GM11168 (cell line): Measurements from ENCODE around the gene HIRA.
"Not testable (repeated sequence)": the region's sequence is repeated elsewhere in the genome, so short reads cannot be mapped to it uniquely, and the experiment has no call there.

Experiments
- in situ Hi-C: fragments of 300-500 bp; cut with MboI; formaldehyde crosslinking; loops from one replicate; pipeline ENCODE4 v1.12.0; 2022; ENCODE audit warnings: low sequenced_read_pairs; ENCODE audit not compliant: unreplicated experiment

HIRA gene

GRCh38 chr22:19394274-19395050 is 37.1 kb downstream of the HIRA start:
- in situ Hi-C loops, result no loop called here

GRCh38 chr22:19393704-19394103 is 37.8 kb downstream of the HIRA start:
- in situ Hi-C loops, result no loop called here

DNA sequence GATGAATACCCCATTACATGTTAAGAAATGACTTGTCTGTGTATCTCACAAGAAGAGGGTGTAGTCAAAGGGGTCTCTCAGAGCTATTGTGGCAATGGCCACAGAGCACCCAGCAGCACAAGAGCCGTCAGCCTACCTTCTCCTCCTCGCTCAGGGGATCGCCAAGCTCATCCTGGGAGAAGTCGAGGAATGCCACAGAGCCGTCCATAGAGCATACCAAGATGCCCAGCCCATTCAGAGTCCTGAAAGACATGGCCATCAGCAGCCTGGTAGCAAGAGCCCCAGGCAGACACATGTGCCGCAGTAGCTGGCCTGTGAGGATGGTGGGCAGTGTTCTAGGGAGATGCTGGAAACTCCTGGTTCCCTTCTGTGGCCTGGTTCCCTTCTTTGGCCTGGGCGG is 44.0 kb downstream of the HIRA start:
- in situ Hi-C loops, result no loop called here

DNA sequence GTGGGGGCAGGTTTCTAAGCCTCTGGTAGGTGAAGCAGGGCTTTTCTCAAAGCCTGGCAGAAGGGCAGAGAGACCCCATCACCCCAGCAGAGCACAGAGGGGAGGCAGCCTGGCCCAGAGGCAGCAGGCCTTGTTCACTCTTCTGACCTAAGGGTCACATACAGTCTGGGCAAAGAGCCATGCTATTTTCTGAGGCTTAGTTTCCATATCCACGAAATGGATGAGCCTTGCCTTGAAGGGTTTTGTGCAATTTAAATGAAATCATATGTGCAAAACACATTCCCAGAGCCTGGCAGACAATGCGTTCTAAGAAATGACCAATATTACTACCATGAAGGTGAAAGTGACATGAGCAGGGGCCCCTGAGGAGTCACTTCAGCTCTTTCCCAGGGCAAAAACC is 44.5 kb downstream of the HIRA start:
- in situ Hi-C loops, result no loop called here

GRCh38 chr22:19386248-19386647 is 45.3 kb downstream of the HIRA start:
- in situ Hi-C loops, result no loop called here

DNA sequence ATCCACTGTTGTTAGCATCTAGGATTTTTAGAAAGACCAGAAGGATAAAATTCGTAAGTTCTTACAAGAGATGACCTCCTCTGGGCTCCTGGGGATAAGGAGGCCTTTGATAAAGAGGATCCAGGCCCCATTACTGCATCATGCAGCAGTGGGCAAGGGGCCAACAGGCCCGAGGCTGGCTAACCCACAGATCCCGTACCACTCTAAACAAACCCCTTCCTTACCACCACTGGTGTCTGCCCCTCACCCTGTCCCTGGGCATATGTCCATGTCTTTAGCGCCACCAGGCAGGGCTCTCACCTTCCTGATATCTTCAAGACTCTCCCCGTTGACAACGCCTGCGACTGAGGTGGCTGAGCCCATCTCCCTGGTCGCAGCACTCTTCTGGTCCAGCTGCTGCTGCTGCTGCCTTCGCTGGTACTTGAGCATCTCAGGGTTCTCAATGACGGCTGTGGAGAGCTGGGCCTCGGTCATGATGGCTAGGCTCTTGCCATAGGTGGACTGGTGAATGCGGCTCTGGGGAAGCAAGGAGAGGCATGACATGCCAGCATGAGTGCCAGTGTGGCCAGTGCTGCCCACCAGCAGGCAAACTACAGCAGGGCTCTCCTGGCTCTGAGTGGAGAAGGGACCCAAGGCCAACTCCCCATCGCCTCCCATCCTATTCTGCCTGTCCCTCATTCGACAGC is 46.2 kb downstream of the HIRA start:
- in situ Hi-C loops, result no loop called here

GRCh38 chr22:19383292-19383691 is 48.2 kb downstream of the HIRA start:
- in situ Hi-C loops, result no loop called here

DNA sequence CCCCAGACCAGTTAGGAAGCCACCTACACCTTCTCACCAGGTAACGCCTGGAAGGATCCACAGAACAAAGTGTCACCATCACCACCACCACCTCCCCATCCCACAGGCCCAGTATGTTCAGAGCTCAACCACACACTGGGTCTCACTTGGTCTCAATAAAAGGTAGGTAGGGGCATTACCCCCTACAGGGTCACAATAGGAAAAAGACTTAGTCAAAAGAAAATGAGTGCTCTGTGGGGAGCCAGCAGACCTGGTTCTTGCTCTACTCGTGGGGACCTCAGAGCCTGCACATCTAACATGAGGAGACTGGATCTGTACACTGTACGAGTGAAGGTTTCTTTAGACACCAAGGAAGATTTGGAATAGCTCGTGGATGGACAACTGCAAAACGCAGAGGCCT is 49.3 kb downstream of the HIRA start:
- in situ Hi-C loops, result no loop called here

GRCh38 chr22:19378344-19378674 is 53.2 kb downstream of the HIRA start:
- in situ Hi-C loops, result no loop called here

- in situ Hi-C loops, result no loop called here
Measured at GRCh38 chr22:19377565-19378343, 53.8 kb downstream of the HIRA start.

DNA sequence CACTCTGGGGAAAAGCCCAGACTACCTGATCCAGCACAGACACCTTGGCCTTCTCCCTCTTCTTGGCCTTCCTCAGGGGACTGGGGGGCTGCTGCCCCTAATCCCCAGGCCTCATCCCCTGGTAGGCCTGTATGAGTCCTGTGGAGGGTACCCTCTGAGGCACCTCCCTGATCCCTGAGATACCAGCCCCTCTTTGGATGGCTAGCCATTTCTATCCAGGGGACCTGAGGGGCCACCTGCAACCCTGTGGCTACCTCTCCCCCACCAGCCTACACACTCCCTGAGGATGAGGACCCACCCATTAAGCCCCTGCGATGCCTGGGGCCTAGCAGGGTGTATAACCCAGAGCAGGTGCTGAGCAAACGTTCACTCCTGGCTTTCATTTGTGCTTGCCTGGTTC is 54.6 kb downstream of the HIRA start:
- in situ Hi-C loops, result no loop called here

- in situ Hi-C loops, result no loop called here
Measured at GRCh38 chr22:19376247-19376646, 55.3 kb downstream of the HIRA start.

DNA sequence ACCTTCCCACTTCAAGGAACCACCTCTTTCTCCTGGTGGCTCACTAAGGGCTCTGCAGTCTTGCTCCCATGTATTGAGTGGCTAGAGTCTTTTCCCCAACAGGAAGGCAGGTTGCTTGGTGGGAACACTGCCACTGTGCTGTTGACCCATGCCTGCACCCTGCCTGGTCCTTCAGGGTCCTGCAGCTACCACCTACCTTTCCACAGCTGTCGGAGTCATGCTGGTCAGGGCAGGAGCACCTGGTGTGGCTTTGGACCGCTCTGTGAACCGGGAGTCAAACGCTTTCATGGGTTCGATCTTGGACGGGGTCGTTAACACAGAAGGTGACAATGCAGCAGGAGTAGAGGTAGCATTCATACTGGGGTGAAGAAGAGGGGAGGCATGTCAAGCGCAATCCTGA is 56.1 kb downstream of the HIRA start:
- in situ Hi-C loops, result no loop called here

DNA sequence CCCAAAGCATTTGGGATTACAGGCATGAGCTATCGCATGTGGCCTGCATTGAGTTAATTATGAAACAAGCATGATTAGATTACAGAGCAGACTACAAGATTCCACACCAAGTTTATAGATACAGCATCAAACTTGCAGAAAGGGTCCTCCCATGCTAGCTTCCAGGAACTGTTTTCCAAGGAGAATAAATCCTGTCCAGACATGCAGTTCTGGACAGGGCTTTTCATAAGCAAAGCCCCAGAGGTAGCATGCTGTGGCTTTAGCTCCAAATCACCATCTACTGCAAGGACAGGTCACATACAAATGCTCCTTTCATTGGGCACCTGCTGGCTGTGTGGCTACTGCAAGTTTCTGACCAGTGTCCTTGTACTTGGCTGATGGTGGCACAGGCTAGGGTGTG is 57.1 kb downstream of the HIRA start:
- in situ Hi-C loops, result no loop called here

DNA sequence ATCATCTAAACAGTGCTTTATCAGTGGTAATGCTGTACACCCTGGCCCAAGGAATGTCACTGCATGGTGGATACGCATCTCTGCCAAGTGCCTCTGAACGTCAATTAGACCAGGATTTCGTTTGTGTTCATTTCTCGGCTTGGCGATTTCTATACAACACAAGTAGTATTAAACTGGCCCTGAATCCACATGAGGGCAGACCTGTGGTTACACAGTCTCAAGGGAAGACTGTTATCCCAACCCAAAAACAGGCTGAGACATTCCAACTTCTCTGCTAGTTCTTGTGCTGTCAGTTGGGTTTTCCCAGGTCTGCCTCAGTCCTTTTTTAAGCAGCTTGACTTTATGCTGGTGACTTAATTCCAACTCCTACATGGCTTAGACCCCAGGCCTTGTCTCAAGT is 58.1 kb downstream of the HIRA start:
- in situ Hi-C loops, result no loop called here

GRCh38 chr22:19371893-19372292 is 59.6 kb downstream of the HIRA start:
- in situ Hi-C loops, result no loop called here

- in situ Hi-C loops, result no loop called here
Measured at GRCh38 chr22:19368876-19369275, 62.7 kb downstream of the HIRA start.

DNA sequence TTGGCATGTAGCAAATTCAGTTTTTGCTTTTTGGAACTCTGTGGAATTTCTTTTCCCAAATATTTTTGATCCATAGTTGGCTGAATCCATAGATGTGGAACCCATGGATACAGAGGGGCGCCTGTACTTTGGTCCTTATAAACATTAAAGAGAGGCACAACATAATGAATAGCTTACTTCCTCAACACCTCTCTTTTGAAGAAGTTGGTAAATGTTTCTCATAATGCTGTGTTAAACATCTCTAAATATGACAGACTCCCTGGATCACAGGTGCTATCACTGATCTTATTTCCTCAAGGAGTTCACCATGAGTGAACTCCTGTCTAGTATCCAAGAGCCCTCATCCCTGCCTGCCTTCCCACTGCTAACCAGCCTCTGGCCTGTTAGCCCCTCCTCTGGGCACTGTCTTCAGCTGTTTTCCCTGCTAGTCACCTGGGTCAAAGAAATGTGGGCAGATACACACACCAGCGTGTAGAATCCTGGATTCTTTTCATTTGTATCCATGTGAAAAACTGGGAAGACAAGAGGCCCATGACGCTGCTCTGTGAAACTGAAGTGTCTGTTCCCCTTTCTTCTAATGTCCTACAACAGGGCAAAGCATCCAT is 63.7 kb downstream of the HIRA start:
- in situ Hi-C loops, result no loop called here

DNA sequence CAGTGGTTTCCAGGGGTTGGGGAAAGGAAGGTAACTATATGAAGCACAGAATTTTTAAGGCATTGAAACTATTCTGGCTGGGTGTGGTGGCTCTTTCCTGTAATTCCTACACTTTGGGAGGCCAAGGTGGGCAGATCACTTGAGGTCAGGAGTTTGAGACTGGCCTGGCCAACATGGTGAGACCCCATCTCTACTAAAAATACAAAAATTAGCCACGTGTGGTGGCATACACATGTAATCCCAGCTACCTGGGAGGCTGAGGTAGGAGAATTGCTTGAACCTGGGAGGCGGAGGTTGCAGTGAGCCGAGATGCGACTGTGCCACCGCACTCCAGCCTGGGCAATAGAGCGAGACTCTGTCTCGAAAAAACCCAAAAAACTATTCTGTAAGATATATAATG is 68.0 kb downstream of the HIRA start:
- in situ Hi-C loops, result not testable (repeated sequence)

- in situ Hi-C loops, result no loop called here
Measured at GRCh38 chr22:19361501-19362103, 69.9 kb downstream of the HIRA start.

GRCh38 chr22:19360862-19361261 is 70.7 kb downstream of the HIRA start:
- in situ Hi-C loops, result no loop called here
